Colonic mucosa (tissue), 4 donors: ENCODE data around the gene MPHOSPH8. TPM values are rescaled to one million over a fixed set of nuclear protein-coding genes. Genes with fewer than 3 reads are reported as not detected.

Experiments used
- DNase-seq: peaks from one replicate; pipeline ENCODE4 v3.0.0-alpha.2; 2020
- H3K27ac ChIP-seq: fragments of 200-600 bp; one replicate; pipeline ENCODE4 v1.8.0; 2021
- H3K27me3 ChIP-seq: fragments of 200-600 bp; one replicate; pipeline ENCODE4 v1.8.0; 2021
- H3K36me3 ChIP-seq: fragments of 200-600 bp; one replicate; pipeline ENCODE4 v1.8.0; 2021
- H3K4me1 ChIP-seq: fragments of 200-600 bp; one replicate; pipeline ENCODE4 v1.8.0; 2021; ENCODE audit warnings: mild to moderate bottlenecking
- H3K4me3 ChIP-seq: fragments of 200-600 bp; one replicate; pipeline ENCODE4 v1.8.0; 2021
- H3K9ac ChIP-seq, 2 donors: one replicate each; pipeline ENCODE4 v1.7.0; 2013; ENCODE audit warnings: control low read depth in 2 of 2, low read depth in 2 of 2, low read length in 2 of 2
- H3K9me3 ChIP-seq: fragments of 200-600 bp; one replicate; pipeline ENCODE4 v1.8.0; 2021
- intact Hi-C: fragments of 100-400 bp; cut with DNase I; formaldehyde crosslinking; loops from one replicate; pipeline ENCODE4 v1.14.1; 2022
- total RNA-seq, 2 donors: library from RNA; stranded (reverse); fragmentation: NEBNext Ultra II Directional in 1 of 2; extraction: Animal tissue kit (Norgen Biotek cat#: 25700) in 1 of 2; gene quantifications; one replicate each; pipeline ENCODE4 v1.2.1, GENCODE V29; 2021
- TF ChIP-seq, protein P1 (sequence below): fragments of 200-600 bp; IDR thresholded peaks from one replicate; pipeline ENCODE4 v1.8.0; 2022; ENCODE audit warnings: antibody characterized with exemption, mild to moderate bottlenecking
- donor health status: healthy.
- donor health status: DM: no; HTN: no; CAD: no.
- donor health status: DM: no; HTN: no; CAD: no.

Gene MPHOSPH8
- total RNA-seq, 2 donors from 2014 or later, result 23.8 to 34.1 TPM

DNA sequence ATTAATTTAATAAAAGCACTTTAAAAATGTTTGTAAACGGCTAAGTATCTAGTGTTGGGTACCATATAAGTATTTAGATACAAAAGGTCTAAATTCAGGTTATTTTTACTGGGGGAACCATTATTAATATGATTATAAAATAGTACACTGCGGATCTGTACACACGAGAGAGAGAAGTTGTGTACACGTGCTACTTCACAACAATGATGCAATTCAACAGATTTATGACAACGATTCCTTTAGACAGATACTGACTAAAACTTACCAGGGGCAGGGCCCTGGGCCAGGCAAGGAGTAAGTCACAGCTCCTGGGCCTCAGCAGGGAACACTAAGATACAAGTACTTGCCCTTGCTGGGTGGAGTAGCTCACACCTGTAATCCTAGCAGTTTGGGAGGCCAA lies 43.0 kb upstream of the MPHOSPH8 start:
- H3K4me1 ChIP-seq, result no peaks in the 10 kb centered on the region
- H3K27me3 ChIP-seq, result no peaks in the 10 kb centered on the region
- no peak for DNase-seq
- no peak overlapping the region for H3K9ac ChIP-seq
- H3K4me3 ChIP-seq, result no peak overlapping the region
- H3K36me3 ChIP-seq, result no peaks in the 10 kb centered on the region
- H3K9me3 ChIP-seq, result no peaks in the 10 kb centered on the region
- no peak overlapping the region for H3K27ac ChIP-seq
- TF ChIP-seq, protein P1, sequence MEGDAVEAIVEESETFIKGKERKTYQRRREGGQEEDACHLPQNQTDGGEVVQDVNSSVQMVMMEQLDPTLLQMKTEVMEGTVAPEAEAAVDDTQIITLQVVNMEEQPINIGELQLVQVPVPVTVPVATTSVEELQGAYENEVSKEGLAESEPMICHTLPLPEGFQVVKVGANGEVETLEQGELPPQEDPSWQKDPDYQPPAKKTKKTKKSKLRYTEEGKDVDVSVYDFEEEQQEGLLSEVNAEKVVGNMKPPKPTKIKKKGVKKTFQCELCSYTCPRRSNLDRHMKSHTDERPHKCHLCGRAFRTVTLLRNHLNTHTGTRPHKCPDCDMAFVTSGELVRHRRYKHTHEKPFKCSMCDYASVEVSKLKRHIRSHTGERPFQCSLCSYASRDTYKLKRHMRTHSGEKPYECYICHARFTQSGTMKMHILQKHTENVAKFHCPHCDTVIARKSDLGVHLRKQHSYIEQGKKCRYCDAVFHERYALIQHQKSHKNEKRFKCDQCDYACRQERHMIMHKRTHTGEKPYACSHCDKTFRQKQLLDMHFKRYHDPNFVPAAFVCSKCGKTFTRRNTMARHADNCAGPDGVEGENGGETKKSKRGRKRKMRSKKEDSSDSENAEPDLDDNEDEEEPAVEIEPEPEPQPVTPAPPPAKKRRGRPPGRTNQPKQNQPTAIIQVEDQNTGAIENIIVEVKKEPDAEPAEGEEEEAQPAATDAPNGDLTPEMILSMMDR, result no peak
- intact Hi-C loops, result no loop called here

DNA sequence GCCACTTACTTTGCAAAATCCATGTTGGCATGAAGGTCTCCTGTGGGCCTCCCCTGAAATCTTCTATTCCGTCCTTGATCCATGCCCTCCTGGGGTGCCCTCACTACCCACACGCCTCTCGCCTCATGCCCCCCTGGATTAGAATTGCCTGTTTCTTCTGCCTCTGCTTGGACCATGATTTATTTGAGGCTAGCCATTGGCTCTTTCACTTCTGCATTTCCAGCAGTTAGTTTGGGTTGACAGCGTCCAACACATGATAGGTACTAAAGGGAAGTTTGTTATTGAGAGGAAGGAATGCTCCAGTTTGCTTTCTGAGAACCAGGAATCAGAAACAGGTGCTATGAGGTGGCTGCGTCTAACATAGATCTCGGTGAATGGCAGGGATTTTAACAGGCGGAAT lies 41.6 kb upstream of the MPHOSPH8 start:
- Histone ChIP-seq H3K4me1 (no peaks in the 10 kb centered on the region), H3K9me3 (no peaks in the 10 kb centered on the region), H3K27me3 (no peaks in the 10 kb centered on the region), H3K27ac (no peak overlapping the region), H3K4me3 (no peak overlapping the region), H3K9ac (no peak overlapping the region), H3K36me3 (no peaks in the 10 kb centered on the region)
- intact Hi-C loops, result no loop called here
- TF ChIP-seq, protein P1, result no peak
- no peak for DNase-seq

DNA sequence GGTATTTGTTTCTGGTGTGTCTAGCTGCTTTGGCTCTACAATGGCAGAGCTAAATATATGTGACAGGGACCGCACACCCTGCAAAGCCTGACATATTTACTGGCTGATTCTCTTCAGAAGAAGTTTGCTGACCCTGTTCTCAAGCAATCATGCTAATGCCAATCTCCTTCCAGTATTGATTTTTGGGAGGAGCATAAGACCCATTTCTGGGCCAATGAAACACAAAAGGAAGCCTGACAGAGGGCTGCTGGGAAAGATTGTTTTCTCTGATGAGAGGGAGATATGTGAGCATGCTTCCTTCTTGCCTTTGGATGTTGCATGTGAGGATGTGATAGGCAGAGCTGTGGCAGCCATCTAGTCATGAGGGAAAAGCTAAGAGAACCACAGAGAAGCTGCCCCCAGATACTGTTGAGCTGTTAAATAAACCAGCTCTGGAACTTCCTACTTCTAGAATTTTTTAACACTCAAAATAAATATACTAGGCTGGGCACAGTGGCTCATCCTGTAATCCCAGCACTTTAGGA lies 40.7 kb upstream of the MPHOSPH8 start:
- no peak overlapping the region for H3K27ac ChIP-seq
- no peaks in the 10 kb centered on the region for H3K36me3 ChIP-seq
- TF ChIP-seq, protein P1, result no peak
- no peaks in the 10 kb centered on the region for H3K9me3 ChIP-seq
- no peak overlapping the region for H3K9ac ChIP-seq
- H3K4me3 ChIP-seq, result no peak overlapping the region
- no peaks in the 10 kb centered on the region for H3K4me1 ChIP-seq
- H3K27me3 ChIP-seq, result no peaks in the 10 kb centered on the region
- DNase-seq, result no peak
- intact Hi-C loops, result no loop called here

DNA sequence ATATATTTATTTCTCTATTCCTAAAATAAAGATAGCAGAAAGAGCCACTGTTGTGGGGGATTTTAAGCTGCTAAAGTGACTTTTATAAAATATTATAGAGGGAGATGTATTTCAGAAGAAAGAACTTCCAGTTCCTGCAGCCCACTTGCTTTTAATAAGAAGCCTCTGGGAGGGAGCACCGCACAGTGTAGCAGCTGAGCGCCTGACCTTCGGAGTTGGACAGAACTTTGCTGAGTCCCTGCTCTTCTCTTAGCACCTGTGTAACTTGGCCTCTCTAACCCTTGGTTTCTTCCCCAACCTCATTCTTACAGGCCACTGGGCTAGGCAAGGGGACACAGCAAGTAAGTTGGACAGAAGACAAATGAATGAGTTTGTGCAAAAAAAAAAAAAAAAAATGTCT lies 37.4 kb upstream of the MPHOSPH8 start:
- Histone ChIP-seq H3K9me3 (no peaks in the 10 kb centered on the region), H3K36me3 (no peaks in the 10 kb centered on the region), H3K27ac (no peak overlapping the region), H3K4me1 (no peaks in the 10 kb centered on the region), H3K4me3 (no peak overlapping the region), H3K9ac (no peak overlapping the region), H3K27me3 (no peaks in the 10 kb centered on the region)
- no peak for DNase-seq
- TF ChIP-seq, protein P1, result no peak
- intact Hi-C loops, result no loop called here

DNA sequence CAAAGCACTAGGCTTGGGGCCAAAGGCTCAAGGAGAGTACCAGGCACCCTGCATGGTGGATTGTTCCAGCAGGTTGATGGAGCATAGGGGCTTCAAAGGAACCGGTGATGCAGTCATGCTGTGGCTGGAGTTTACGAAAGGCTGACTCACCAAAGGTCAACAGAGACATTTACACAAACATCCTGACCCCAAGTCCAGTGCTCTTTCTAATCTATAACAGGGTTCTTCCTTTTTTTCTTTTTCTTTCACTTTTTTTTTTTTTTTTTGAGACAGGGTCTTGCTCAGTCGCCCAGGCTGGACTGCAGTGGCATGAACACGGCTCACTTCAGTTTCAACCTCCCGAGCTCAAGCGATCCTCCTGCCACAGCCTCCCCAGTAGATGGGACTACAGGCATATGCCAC lies 36.5 kb upstream of the MPHOSPH8 start:
- Histone ChIP-seq H3K9ac (no peak overlapping the region), H3K4me3 (no peak overlapping the region), H3K4me1 (no peaks in the 10 kb centered on the region), H3K27me3 (peaks cover 1% of the 10 kb centered on the region), H3K9me3 (no peaks in the 10 kb centered on the region), H3K27ac (no peak overlapping the region), H3K36me3 (no peaks in the 10 kb centered on the region)
- TF ChIP-seq, protein P1, result no peak
- no peak for DNase-seq
- intact Hi-C loops, result no loop called here
